PFSK-1 (cell line): Measurements from ENCODE around the gene MAP7.

Experiments
- FOXP2 ChIP-seq: optimal IDR thresholded peaks from 2 replicates; pipeline ENCODE3; 2011; ENCODE audit warnings: borderline replicate concordance, control low read depth, inconsistent platforms; ENCODE audit not compliant: insufficient read depth; ENCODE audit errors: extremely low read length, extremely low read depth
- POLR2AphosphoS5 ChIP-seq: IDR thresholded peaks from 2 replicates; pipeline ENCODE4 v1.6.1; 2012; ENCODE audit warnings: low read depth, mild to moderate bottlenecking, control low read depth, low read length, moderate library complexity
- REST ChIP-seq, 2 experiments: IDR thresholded peaks; 2 replicates each; pipeline versions ENCODE4 v1.6.1 to v1.8.0; 2011 to 2012; ENCODE audit warnings: low read depth in 2 of 2, low read length in 2 of 2, control low read depth in 1 of 2, inconsistent platforms in 1 of 2, mild to moderate bottlenecking in 1 of 2, moderate library complexity in 1 of 2; ENCODE audit not compliant: insufficient read depth in 1 of 2
- SIN3A ChIP-seq: IDR thresholded peaks from 2 replicates; pipeline ENCODE4 v1.6.1; 2012; ENCODE audit warnings: mild to moderate bottlenecking, low read length, moderate library complexity, borderline replicate concordance; ENCODE audit not compliant: insufficient read depth
- TAF1 ChIP-seq: IDR thresholded peaks from 2 replicates; pipeline ENCODE4 v1.6.1; 2012; ENCODE audit warnings: low read length, control low read depth, borderline replicate concordance; ENCODE audit not compliant: insufficient read depth

MAP7 gene

GRCh38 chr6:136343700-136344099 lies 206.5 kb downstream of the MAP7 start:
- TF ChIP-seq POLR2AphosphoS5 = no peak
- TF ChIP-seq TAF1 = no peak
- TF ChIP-seq FOXP2 = no peak
- TF ChIP-seq REST (IDR thresholded peaks at IDR 0.05; ENCODE audit: insufficient read depth in 1 of 2, low read depth in 2 of 2, low read length in 2 of 2) = no peak
- no peak for TF ChIP-seq SIN3A

- no peak for TF ChIP-seq FOXP2
- no peak for TF ChIP-seq TAF1
- no peak for TF ChIP-seq SIN3A
- no peak for TF ChIP-seq POLR2AphosphoS5
- TF ChIP-seq REST (IDR thresholded peaks at IDR 0.05; ENCODE audit: insufficient read depth in 1 of 2, low read depth in 2 of 2, low read length in 2 of 2) = no peak
These were observed 206.9 kb downstream of the MAP7 start for GRCh38 chr6:136343275-136343674.

GRCh38 chr6:136341967-136342366 lies 208.3 kb downstream of the MAP7 start:
- TF ChIP-seq POLR2AphosphoS5 (no peak), TAF1 (no peak), REST (IDR thresholded peaks at IDR 0.05; ENCODE audit: insufficient read depth in 1 of 2, low read depth in 2 of 2, low read length in 2 of 2) (no peak), SIN3A (no peak), FOXP2 (no peak)

GRCh38 chr6:136341367-136341766 lies 208.9 kb downstream of the MAP7 start:
- TF ChIP-seq SIN3A = no peak
- TF ChIP-seq TAF1 = no peak
- TF ChIP-seq POLR2AphosphoS5 = no peak
- no peak for TF ChIP-seq REST (IDR thresholded peaks at IDR 0.05; ENCODE audit: insufficient read depth in 1 of 2, low read depth in 2 of 2, low read length in 2 of 2)
- TF ChIP-seq FOXP2 = no peak

GRCh38 chr6:136338486-136338885 lies 211.7 kb downstream of the MAP7 start:
- TF ChIP-seq TAF1 (no peak), POLR2AphosphoS5 (no peak), SIN3A (no peak), REST (IDR thresholded peaks at IDR 0.05; ENCODE audit: insufficient read depth in 1 of 2, low read depth in 2 of 2, low read length in 2 of 2) (no peak), FOXP2 (no peak)
